ENCODE results near the gene COX8A. TPM values are rescaled to one million over a fixed set of nuclear protein-coding genes. Genes with fewer than 3 reads are reported as not detected.

Gene COX8A
- total RNA-seq, 2 experiments from 2014 or later: 89.1 to 105 TPM

- Mint-ChIP-seq H3K27me3 (no peaks in the 10 kb centered on the region), H3K4me1 (ENCODE audit: low read depth) (no peaks in the 10 kb centered on the region), H3K4me3 (no peak overlapping the region), H3K9me3 (no peaks in the 10 kb centered on the region), H3K27ac (no peak overlapping the region), H3K36me3 (ENCODE audit: low read depth) (no peaks in the 10 kb centered on the region)
- TF ChIP-seq, protein P1, sequence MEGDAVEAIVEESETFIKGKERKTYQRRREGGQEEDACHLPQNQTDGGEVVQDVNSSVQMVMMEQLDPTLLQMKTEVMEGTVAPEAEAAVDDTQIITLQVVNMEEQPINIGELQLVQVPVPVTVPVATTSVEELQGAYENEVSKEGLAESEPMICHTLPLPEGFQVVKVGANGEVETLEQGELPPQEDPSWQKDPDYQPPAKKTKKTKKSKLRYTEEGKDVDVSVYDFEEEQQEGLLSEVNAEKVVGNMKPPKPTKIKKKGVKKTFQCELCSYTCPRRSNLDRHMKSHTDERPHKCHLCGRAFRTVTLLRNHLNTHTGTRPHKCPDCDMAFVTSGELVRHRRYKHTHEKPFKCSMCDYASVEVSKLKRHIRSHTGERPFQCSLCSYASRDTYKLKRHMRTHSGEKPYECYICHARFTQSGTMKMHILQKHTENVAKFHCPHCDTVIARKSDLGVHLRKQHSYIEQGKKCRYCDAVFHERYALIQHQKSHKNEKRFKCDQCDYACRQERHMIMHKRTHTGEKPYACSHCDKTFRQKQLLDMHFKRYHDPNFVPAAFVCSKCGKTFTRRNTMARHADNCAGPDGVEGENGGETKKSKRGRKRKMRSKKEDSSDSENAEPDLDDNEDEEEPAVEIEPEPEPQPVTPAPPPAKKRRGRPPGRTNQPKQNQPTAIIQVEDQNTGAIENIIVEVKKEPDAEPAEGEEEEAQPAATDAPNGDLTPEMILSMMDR (IDR thresholded peaks at IDR 0.05): no peak
- DNase-seq (no peak), ATAC-seq (ENCODE audit: poor library complexity) (no peak)
- Histone ChIP-seq H3K4me1 (ENCODE audit: insufficient read depth, low read length) (no peaks in the 10 kb centered on the region), H3K9me3 (ENCODE audit: control insufficient read depth in 1 of 2, insufficient read depth in 1 of 2, low read length in 2 of 2) (no peaks in the 10 kb centered on the region), H3K4me3 (ENCODE audit: low read length) (no peak overlapping the region), H3K27ac (ENCODE audit: low read depth in 1 of 2, low read length in 2 of 2) (no peak overlapping the region), H3K27me3 (ENCODE audit: control insufficient read depth in 1 of 2, insufficient read depth in 2 of 2, low read length in 2 of 2) (no peaks in the 10 kb centered on the region), H3K36me3 (ENCODE audit: insufficient read depth, low read length) (no peaks in the 10 kb centered on the region)
- intact Hi-C loops (cut with DNase I, micrococcal nuclease): no loop called here
- POLR2A ChIA-PET: no interaction called here
- CTCF ChIA-PET: no interaction called here
Measured at GRCh38 chr11:63931876-63932275, 42.5 kb upstream of the COX8A start.

GRCh38 chr11:63933459-63933858 is 41.0 kb upstream of the COX8A start:
- H3K27me3 ChIP-seq (ENCODE audit: control insufficient read depth in 1 of 2, insufficient read depth in 2 of 2, low read length in 2 of 2): no peaks in the 10 kb centered on the region
- H3K4me3 ChIP-seq (ENCODE audit: low read length): no peak overlapping the region
- ATAC-seq (ENCODE audit: poor library complexity) (no peak), DNase-seq (no peak)
- ChIA-PET CTCF (no interaction called here), POLR2A (no interaction called here)
- intact Hi-C loops (cut with DNase I, micrococcal nuclease): no loop called here
- Mint-ChIP-seq H3K9me3 (no peaks in the 10 kb centered on the region), H3K4me3 (no peak overlapping the region), H3K4me1 (ENCODE audit: low read depth) (peaks cover 5% of the 10 kb centered on the region), H3K36me3 (ENCODE audit: low read depth) (no peaks in the 10 kb centered on the region), H3K27me3 (no peaks in the 10 kb centered on the region), H3K27ac (no peak overlapping the region)
- H3K36me3 ChIP-seq (ENCODE audit: insufficient read depth, low read length): no peaks in the 10 kb centered on the region
- H3K4me1 ChIP-seq (ENCODE audit: insufficient read depth, low read length): peaks cover 8% of the 10 kb centered on the region
- TF ChIP-seq, protein P1 (IDR thresholded peaks at IDR 0.05): no peak
- no peaks in the 10 kb centered on the region for H3K9me3 ChIP-seq (ENCODE audit: control insufficient read depth in 1 of 2, insufficient read depth in 1 of 2, low read length in 2 of 2)
- no peak overlapping the region for H3K27ac ChIP-seq (ENCODE audit: low read depth in 1 of 2, low read length in 2 of 2)

DNA sequence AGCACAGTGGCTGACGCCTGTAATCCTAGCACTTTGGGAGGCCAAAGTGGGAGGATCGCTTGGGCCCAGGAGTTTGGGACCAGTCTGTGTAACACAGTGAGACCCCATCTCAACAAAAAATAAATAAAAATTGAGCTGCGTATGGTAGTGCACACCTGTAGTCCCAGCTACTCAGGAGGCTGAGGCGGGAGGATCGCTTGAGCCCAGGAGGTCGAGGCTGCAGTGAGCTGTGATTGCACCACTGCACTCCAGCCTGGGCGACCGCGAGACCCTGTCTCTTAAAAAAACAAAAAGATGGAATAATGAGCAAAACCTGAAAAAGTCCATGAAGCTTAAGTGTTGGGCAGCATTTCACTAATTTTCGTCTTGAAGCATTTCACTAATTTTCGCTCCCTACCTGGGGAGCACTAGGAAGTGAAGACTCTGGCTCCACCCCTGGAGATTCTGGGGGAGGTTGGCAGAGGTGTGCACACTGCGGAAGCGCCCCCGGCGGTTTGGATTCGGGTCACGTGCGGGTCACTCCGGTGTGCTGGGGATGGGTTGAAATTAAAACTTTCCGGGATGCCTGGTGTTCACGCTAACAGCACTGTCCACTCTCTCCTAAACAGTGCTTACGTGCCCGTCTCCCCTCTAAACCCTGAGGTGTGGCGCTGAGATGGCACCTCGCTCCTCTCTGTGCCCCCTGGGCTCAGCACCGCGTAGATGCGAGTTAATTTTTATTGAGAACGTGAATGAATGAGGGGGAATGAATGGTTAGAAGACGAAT is 36.5 kb upstream of the COX8A start:
- Histone ChIP-seq H3K4me3 (ENCODE audit: low read length) (peak overlapping the region; percentile 80), H3K27ac (ENCODE audit: low read depth in 1 of 2, low read length in 2 of 2) (peak overlapping the region; percentile 44 to 68), H3K36me3 (ENCODE audit: insufficient read depth, low read length) (peaks cover 5% of the 10 kb centered on the region), H3K4me1 (ENCODE audit: insufficient read depth, low read length) (peaks cover 23% of the 10 kb centered on the region), H3K9me3 (ENCODE audit: control insufficient read depth in 1 of 2, insufficient read depth in 1 of 2, low read length in 2 of 2) (no peaks in the 10 kb centered on the region), H3K27me3 (ENCODE audit: control insufficient read depth in 1 of 2, insufficient read depth in 2 of 2, low read length in 2 of 2) (no peaks in the 10 kb centered on the region)
- Mint-ChIP-seq H3K27me3 (no peaks in the 10 kb centered on the region), H3K36me3 (ENCODE audit: low read depth) (no peaks in the 10 kb centered on the region), H3K9me3 (no peaks in the 10 kb centered on the region), H3K27ac (peak overlapping the region; percentile 45), H3K4me1 (ENCODE audit: low read depth) (peaks cover 26% of the 10 kb centered on the region), H3K4me3 (peak overlapping the region; percentile 88)
- intact Hi-C loops (cut with DNase I, micrococcal nuclease): loop anchor here (2.0 to 5.0 kb wide), 4 partner anchors 23 to 256 kb away; partner anchors contain the start of genes COX8A (in 1 of the 2), MARK2 (in 1 of the 2) and RTN3 (in 1 of the 2)
- TF ChIP-seq, protein P1 (IDR thresholded peaks at IDR 0.05): no peak
- ATAC-seq (ENCODE audit: poor library complexity) (peak; percentile 10), DNase-seq (peak in 2 of 14 experiments; percentile 31 to 53)
- ChIA-PET POLR2A (interaction anchor here (1.5 kb wide), 1 partner anchor 100 kb away, joined by 12 read pairs; the partner anchor contains the start of gene MARK2), CTCF (interaction anchor here (1.5 to 2.1 kb wide), 2 partner anchors 8 to 17 kb away, joined by 4 to 7 read pairs; no protein-coding TSS in a partner anchor)
